GM18870 (cell line): ENCODE results near the gene SYNE1.
A peak's percentile ranks its signal among the peaks of the same experiment; 100 is the strongest.
"Not testable (repeated sequence)": the region's sequence is repeated elsewhere in the genome, so short reads cannot be mapped to it uniquely, and the experiment has no call there.

ENCODE experiments used
- ATAC-seq: cut with Tn5 transposase; IDR thresholded peaks from one replicate; pipeline ENCODE4 v1.9.1; 2021; ENCODE audit warnings: moderate library complexity; ENCODE audit not compliant: unreplicated experiment

Gene SYNE1, protein sequence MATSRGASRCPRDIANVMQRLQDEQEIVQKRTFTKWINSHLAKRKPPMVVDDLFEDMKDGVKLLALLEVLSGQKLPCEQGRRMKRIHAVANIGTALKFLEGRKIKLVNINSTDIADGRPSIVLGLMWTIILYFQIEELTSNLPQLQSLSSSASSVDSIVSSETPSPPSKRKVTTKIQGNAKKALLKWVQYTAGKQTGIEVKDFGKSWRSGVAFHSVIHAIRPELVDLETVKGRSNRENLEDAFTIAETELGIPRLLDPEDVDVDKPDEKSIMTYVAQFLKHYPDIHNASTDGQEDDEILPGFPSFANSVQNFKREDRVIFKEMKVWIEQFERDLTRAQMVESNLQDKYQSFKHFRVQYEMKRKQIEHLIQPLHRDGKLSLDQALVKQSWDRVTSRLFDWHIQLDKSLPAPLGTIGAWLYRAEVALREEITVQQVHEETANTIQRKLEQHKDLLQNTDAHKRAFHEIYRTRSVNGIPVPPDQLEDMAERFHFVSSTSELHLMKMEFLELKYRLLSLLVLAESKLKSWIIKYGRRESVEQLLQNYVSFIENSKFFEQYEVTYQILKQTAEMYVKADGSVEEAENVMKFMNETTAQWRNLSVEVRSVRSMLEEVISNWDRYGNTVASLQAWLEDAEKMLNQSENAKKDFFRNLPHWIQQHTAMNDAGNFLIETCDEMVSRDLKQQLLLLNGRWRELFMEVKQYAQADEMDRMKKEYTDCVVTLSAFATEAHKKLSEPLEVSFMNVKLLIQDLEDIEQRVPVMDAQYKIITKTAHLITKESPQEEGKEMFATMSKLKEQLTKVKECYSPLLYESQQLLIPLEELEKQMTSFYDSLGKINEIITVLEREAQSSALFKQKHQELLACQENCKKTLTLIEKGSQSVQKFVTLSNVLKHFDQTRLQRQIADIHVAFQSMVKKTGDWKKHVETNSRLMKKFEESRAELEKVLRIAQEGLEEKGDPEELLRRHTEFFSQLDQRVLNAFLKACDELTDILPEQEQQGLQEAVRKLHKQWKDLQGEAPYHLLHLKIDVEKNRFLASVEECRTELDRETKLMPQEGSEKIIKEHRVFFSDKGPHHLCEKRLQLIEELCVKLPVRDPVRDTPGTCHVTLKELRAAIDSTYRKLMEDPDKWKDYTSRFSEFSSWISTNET (N-terminal part only)

DNA sequence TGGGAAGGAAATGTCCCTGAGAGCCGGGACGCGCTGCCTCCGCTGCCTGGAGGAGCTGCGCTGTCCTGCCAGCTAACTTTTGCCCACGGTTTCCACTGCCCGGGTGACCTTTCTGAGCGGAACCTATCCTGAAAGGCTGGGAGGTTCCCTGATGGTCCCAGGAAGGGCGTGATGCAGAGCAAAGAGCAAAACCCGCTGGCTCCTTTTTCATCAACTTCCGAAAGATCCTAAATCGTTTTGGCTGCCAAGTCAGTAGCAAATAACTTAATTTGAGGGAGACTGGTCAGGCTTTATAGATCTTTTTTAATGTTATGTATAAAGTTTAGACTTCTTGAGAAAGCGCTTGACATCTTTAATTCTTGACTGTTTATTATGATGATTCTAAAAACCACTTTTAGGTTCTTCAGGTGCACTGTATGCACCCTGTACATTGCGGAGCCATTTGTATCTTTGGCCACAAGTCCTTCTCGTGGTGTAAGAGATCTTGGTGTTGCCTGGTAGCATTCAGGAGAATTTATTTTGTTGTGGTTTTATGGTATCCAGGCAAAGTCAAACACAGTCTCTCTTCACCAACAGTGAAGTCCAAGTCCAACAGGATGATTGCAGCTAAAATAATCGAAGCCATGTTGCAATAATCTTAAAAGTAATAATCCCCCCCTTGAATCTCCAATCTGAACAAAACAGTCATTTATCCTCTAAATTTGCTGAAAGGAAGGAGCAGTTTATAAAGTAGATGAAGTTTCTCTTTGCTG, at the start of gene SYNE1:
TSS of gene SYNE1 (minus strand) at position 67 of the 752 bp plus-strand sequence. CDS start 9,031 bp downstream, outside the sequence.
- no peak for ATAC-seq

DNA sequence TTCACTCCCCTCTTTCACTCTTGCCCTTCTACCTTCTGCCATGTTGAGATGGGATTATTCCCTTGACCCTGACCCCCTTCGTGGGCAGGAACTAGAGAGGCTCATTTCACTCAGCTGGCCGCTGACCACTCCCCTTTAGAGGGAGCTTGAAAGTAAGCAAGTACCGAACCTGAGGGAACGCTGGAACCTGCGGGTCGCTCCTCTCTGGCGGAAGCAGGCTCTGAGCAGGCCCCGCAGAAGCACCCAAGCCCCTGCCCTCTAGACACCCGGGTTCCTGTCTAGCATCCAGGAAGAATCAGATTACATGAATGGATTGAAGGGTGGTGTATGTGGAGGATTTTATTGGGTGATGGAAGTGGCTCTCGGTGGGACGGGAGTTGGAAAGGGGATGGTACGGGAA, 48.7 kb upstream of the SYNE1 start:
- no peak for ATAC-seq

- ATAC-seq: not testable (repeated sequence)
Measured at GRCh38 chr6:152682935-152683334, 45.8 kb upstream of the SYNE1 start.

DNA sequence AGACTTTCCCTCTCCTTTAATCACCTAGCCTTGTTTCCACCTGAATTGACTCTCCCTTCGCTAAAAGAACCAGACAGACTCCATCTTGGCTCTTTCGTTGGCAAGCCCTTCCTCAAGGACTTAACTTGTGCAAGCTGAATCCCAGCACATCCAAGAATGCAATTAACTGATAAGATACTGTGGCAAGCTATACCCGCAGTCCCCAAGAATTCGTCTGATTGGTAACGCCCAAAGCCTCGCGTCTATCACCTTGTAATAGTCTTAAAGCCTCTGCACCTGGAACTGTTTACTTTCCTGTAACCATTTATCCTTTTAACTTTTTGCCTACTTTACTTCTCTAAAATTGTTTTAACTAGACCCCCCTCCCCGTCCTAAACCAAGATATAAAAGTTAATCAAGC, 45.0 kb upstream of the SYNE1 start:
- ATAC-seq: no peak

GRCh38 chr6:152680879-152681517, 43.8 kb upstream of the SYNE1 start:
- ATAC-seq: no peak

- ATAC-seq: no peak
Measured at GRCh38 chr6:152680151-152680550, 43.0 kb upstream of the SYNE1 start.

DNA sequence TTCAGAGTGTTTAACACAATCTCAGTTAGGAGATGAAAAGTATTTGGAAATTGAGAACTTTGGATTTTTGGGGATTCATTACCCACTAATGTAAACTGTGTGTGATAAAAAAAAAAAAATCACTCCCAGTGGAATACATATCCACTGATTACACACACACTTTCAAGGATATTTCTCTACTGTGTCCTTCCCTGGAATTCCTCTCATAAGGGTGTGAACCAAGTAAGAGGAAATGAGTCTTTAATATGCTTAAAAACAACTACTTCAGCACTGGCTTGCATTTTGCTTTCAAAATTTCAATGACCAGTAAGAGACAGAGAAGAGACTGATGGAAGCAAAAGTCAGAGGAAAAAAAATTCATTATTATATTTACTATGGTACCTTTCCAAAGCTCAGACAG, 36.1 kb upstream of the SYNE1 start:
- ATAC-seq: no peak

DNA sequence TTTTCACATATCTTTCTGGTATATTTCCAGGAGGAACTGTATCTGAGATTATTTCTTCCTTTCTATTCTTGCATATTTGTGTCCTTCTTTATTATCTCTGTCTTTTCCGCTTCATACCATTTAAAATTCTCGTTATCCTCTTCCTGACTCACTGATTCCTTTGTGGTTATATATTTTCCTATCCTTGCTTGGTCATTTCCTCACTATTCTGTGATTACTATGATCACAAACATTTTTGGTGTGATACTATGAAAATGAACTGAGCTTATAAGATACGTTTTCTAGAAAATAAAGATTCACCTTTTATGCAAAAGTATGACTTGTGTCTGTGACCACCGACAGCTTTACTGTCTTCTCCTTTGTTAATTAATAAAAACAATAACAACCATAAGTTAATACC, 34.0 kb upstream of the SYNE1 start:
- no peak for ATAC-seq

- ATAC-seq: no peak
Measured at GRCh38 chr6:152669895-152670294, 32.7 kb upstream of the SYNE1 start.

DNA sequence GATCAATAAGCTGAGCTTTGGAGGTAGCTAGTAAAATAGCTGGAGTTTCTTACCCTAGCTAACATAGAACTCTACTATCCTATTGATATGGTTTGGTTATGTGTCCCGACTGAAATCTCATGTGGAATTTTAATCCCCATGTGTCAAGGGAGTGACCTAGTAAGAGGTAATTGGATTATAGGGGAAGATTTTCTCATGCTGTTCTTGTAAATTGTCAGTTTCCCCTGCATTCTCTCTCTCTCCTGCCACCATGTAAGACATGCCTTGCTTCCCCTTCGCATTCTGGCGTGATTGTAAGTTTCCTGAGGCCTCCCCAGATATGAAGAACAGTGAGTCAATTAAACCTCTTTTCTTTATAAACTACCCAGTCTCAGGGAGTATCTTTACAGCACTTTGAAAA, 24.6 kb upstream of the SYNE1 start:
- no peak for ATAC-seq

DNA sequence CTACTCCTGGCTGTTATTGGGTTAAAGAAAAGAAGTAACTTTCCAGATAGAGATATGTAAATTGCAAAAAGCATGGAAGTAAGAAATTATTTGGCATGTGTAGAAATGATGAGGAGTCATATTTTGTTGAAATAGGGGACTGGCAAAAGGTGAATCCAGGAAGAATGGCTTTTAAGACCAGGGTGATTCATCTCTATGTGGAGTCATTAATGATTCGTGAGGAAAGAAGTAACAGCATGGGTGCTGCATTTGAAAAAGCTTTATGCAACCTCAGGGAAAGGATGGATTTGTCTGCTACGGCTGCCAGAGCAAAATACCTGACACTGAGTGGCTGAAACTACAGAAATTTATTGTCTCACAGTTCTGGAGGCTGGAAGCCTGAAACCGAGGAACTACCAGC, 14.8 kb upstream of the SYNE1 start:
- no peak for ATAC-seq

- no peak for ATAC-seq
Measured at GRCh38 chr6:152648105-152648504, 10.9 kb upstream of the SYNE1 start.

DNA sequence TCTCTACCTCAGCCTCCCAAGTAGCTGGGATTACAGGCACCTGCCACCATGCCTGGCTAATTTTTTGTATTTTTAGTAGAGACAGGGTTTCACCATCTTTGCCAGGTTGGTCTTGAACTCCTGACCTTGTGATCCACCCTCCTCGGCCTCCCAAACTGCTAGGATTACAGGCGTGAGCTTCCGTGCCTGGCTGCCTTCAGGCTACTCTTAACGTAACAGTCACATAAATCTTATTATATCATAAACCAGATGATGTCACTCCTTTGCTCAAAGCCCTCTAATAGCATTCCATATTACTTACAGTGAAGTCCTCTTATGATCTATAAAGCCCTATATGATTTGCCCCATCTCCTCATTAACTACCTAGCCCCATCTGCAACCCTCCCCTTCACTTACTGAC, 9.6 kb upstream of the SYNE1 start:
- not testable (repeated sequence) for ATAC-seq

DNA sequence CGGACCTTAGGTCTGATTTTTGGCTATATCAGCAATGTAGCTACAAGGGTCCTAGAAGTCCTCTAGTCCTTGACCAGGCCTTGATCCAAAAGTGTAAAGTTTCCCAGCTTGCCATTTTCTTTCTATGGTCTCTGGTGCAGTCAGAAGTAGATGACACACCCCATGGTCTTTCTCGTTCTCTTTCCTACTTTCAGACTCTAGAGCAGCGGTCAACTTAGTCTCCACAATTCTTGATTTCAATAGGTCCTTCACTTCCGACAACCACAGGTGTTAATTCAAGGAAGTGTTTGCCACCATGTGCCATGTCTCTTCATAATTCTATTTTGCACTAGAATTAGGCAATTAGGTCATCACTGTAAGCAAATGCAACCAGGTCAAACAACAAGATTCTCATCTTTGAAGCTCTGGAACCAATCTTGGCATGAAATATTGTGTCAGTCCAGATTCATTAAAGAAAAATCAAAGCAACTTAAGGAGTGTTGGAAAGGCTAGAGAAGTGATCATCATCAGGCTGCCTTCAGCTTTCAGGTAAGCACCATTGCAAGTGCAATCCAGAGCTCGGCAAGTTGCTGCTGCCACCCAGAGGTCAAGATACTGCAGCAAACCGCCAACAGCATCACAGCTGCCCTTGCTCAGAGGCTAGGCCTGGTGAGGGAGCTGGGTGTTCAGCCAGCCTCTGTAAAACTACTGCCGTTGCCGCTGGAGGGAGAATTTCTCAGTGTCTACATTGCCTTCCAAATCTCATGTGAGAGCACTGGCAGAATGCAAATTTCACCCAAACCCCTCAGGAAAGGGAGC, 5.6 kb upstream of the SYNE1 start:
- ATAC-seq: no peak

GRCh38 chr6:152636609-152637295, 410 bp downstream of the SYNE1 start:
- ATAC-seq: no peak

DNA sequence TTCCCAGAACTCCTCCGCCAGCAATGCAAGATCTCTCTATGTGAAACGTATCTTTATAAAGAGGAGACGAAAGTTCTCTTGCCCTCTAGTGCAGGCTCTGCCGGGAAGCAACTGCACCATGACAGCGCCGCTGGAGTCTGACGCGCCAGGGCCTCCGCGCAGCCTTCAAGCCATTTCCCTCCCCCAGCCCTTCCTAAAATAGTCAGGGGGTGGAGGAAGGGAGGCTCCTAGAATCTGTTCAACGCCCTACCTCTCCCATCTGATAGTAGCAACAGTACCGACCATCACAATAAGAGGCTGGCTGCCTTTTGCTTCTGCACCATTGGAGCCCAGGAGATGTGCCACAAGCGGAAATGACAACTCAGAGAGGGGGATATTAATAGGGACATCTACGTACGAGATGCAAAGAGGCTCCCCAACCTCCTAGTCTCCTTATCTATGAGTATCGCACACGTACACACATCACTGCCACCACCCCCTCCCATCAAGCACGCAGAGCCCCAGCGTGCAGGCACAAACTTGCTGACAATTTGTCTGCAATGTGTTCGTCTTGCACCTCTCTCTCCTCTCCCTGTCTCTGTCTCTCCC, 1.0 kb downstream of the SYNE1 start:
- no peak for ATAC-seq

GRCh38 chr6:152634773-152635172, 2.4 kb downstream of the SYNE1 start:
- ATAC-seq: peak; percentile 59

DNA sequence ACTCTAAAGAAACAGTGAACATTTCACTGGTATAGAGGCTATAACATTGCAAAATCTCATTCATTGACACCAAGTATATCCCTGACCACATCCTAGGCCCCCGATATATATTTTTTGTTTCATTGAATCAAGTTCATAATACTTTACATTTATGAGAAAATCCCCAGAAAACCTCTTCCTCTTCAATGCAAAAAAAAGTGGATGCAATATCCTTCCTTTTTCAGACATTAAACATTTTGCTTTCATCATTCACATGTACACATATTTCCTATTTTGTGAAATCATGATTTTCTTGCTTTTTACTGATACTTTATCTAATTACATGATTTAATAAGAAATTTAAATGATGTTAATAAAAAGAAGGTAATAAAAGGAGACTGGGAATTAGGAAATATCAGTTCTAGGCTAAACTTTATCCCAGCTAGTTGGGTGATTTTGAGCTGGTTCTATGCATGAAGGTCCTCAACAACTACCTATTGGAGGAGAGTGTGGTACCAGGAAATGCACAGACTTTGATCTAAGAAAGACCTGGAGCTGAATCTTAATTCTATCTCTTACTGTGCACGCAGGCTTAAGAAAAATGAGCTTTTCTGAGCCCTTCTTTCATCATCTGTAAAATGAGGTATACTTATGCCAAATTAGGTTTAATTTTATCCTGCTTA, 4.9 kb downstream of the SYNE1 start:
- no peak for ATAC-seq
